Body of pancreas (tissue), 4 donors: ENCODE data around the gene ZNF318. TPM values are rescaled to one million over a fixed set of nuclear protein-coding genes. Genes with fewer than 3 reads are reported as not detected.

Experiments used
- ATAC-seq: fragments of 150-250 bp; one replicate; pipeline ENCODE4 v1.9.1; 2016
- DNase-seq, 4 donors: peaks; one replicate each; pipeline ENCODE4 v3.0.0-alpha.2; 2019
- H3K27ac ChIP-seq, 4 donors: fragments of 200-600 bp; sonication (generic); 1 replicate in 3 of 4; 2 replicates in 1 of 4; pipeline versions ENCODE4 v1.5.1 to v1.6.1; 2016 to 2019; ENCODE audit warnings: mild to moderate bottlenecking in 1 of 4, mixed read lengths in 1 of 4, moderate library complexity in 1 of 4
- H3K27me3 ChIP-seq, 2 donors: fragments of 200-600 bp; sonication (generic); one replicate each; pipeline ENCODE4 v1.6.0; 2016; ENCODE audit warnings: mild to moderate bottlenecking in 1 of 2
- H3K36me3 ChIP-seq, 2 donors: fragments of 200-600 bp; sonication (generic); replicated peaks in 1 of 2; 2 replicates each; pipeline ENCODE4 v1.5.1; 2016; ENCODE audit warnings: low read depth in 2 of 2; ENCODE audit not compliant: insufficient read depth in 1 of 2
- H3K4me1 ChIP-seq: fragments of 200-600 bp; sonication (generic); one replicate; pipeline ENCODE4 v1.6.0; 2016
- H3K4me3 ChIP-seq, 2 donors: fragments of 200-600 bp; sonication (generic); 1 replicate in 1 of 2; 2 replicates in 1 of 2; pipeline ENCODE4 v1.5.1; 2016 to 2019
- H3K9me3 ChIP-seq, 3 donors: fragments of 200-600 bp; sonication (generic); 1 replicate in 2 of 3; 2 replicates in 1 of 3; pipeline ENCODE4 v1.5.1; 2016
- POLR2A ChIP-seq, 3 donors: fragments of 450-650 bp; IDR thresholded peaks; one replicate each; pipeline ENCODE4 v1.6.1; 2016; ENCODE audit warnings: antibody characterized with exemption in 3 of 3, mild to moderate bottlenecking in 2 of 3
- WGBS, 2 donors: methylation state at CpG; one replicate each; pipeline ENCODE4 v1.1.5; 2017; 5-methylcytosine and 5-hydroxymethylcytosine counted together
- intact Hi-C: fragments of 100-400 bp; cut with DNase I; formaldehyde crosslinking; loops from one replicate; pipeline ENCODE4 v1.15.1; 2023
- total RNA-seq, 2 donors: library from RNA; depleted of rRNA; stranded (reverse); fragments of >200 nt; gene quantifications; one replicate each; pipeline ENCODE4 v1.1.0, GENCODE V29; 2016
- TF ChIP-seq, protein P1 (sequence below), 7 experiments: fragments of 450-650 bp in 4 of 7; fragments of 200-600 bp in 3 of 7; sonication (generic) in 3 of 7; IDR thresholded peaks; one replicate each; pipeline ENCODE4 v1.5.1; 2016 to 2019; ENCODE audit warnings: antibody characterized with exemption in 7 of 7

Gene ZNF318
- total RNA-seq, 2 donors from 2014 or later: 14.0 to 14.5 TPM

DNA sequence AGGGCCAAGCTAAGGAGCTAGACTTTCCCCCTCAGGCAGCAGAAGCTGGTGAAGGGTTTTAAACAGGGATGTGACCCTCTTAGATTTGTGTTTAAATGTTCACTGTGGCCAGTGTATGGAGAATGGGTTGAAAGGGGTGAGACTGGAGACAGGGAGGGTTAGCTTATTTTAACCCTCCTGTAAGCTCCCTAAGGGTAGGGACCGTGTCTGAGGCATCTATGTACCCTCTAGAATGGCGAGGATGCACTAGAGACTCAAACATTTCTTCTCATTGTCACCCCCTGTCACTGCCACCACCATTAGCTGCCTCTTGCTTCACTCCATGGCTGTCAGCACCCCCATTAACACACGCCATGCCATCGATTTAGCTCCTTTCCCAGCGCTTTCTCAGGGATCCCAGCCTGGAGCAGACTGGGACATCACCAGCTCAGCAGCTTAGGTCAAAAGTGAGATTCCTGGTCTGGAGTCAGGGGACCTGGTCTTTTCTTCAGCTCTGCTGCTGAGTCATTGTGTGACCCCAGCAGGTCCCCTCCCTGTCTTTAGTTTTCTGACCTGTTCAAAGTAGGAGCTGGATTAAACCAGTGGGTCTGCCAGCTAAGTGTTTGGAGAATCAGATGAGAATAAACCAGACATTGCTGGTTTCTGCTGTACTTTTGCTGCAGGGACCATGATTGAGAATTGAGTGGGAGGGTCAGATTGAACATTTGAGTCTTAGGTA is 72.5 kb downstream of the ZNF318 start:
- no peak for DNase-seq
- intact Hi-C loops: no loop called here
- peaks cover 4% of the 10 kb centered on the region for H3K4me1 ChIP-seq
- H3K4me3 ChIP-seq: no peak overlapping the region
- H3K36me3 ChIP-seq: no peaks in the 10 kb centered on the region
- no peaks in the 10 kb centered on the region for H3K9me3 ChIP-seq
- no peak overlapping the region for H3K27ac ChIP-seq
- ATAC-seq: no peak
- TF ChIP-seq, protein P1, sequence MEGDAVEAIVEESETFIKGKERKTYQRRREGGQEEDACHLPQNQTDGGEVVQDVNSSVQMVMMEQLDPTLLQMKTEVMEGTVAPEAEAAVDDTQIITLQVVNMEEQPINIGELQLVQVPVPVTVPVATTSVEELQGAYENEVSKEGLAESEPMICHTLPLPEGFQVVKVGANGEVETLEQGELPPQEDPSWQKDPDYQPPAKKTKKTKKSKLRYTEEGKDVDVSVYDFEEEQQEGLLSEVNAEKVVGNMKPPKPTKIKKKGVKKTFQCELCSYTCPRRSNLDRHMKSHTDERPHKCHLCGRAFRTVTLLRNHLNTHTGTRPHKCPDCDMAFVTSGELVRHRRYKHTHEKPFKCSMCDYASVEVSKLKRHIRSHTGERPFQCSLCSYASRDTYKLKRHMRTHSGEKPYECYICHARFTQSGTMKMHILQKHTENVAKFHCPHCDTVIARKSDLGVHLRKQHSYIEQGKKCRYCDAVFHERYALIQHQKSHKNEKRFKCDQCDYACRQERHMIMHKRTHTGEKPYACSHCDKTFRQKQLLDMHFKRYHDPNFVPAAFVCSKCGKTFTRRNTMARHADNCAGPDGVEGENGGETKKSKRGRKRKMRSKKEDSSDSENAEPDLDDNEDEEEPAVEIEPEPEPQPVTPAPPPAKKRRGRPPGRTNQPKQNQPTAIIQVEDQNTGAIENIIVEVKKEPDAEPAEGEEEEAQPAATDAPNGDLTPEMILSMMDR (IDR thresholded peaks at IDR 0.05): no peak
- no peak for TF ChIP-seq POLR2A (IDR thresholded peaks at IDR 0.05)
- H3K27me3 ChIP-seq: no peaks in the 10 kb centered on the region
- 86 to 89% methylated on average over 5 of the region's 5 CpGs for WGBS, 2 donors

DNA sequence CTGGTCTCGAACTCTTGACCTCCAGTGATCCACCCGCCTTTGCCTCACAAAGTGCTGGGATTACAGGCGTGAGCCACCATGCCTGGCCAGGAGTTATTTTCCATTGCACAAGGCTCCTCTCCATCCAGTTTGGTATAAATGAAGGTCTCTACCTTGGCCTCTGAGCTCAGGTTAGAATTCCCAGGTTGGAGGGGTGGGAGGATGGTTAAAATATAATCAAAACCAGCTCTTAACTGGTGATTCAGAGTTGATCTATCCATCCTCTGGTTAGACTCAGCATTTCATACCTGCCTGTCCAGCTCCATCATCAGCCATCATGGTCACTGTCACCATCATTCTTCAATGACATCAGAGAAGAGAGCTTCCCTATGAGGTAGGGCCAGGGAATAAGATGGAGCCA is 74.0 kb downstream of the ZNF318 start:
- no peak for ATAC-seq
- intact Hi-C loops: no loop called here
- WGBS, 2 donors: 78 to 92% methylated on average over 3 of the region's 3 CpGs

DNA sequence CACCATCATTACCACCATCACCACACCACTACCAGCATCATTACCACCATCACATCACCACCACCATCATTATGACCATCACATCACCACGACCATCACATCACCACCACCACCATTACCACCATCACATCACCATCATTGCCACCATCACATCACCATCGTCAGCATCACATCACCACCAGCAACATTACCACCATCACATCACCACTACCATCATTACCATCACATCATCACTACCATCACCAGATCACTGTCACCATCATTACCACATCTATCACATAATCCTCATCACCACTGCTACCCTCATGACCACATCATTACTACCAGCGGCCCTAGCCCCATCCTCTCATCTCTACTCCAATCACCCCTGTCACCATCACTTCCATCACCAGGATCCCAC is 74.9 kb downstream of the ZNF318 start:
- peaks cover 4% of the 10 kb centered on the region for H3K4me1 ChIP-seq
- H3K36me3 ChIP-seq: no peaks in the 10 kb centered on the region
- TF ChIP-seq, protein P1 (IDR thresholded peaks at IDR 0.05): no peak
- TF ChIP-seq POLR2A (IDR thresholded peaks at IDR 0.05): no peak
- H3K4me3 ChIP-seq: no peak overlapping the region
- H3K9me3 ChIP-seq: no peaks in the 10 kb centered on the region
- WGBS, 2 donors: 68 to 69% methylated on average over 3 of the region's 3 CpGs
- no peak overlapping the region for H3K27ac ChIP-seq
- intact Hi-C loops: no loop called here
- H3K27me3 ChIP-seq: no peaks in the 10 kb centered on the region
- ATAC-seq (no peak), DNase-seq (no peak)

More for the DNA sequence above, 74.0 kb downstream of the ZNF318 start:
- Histone ChIP-seq H3K4me1 (peaks cover 4% of the 10 kb centered on the region), H3K4me3 (no peak overlapping the region), H3K36me3 (no peaks in the 10 kb centered on the region), H3K9me3 (no peaks in the 10 kb centered on the region), H3K27ac (no peak overlapping the region), H3K27me3 (no peaks in the 10 kb centered on the region)
- no peak for DNase-seq
- TF ChIP-seq, protein P1 (IDR thresholded peaks at IDR 0.05): no peak
- no peak for TF ChIP-seq POLR2A (IDR thresholded peaks at IDR 0.05)

DNA sequence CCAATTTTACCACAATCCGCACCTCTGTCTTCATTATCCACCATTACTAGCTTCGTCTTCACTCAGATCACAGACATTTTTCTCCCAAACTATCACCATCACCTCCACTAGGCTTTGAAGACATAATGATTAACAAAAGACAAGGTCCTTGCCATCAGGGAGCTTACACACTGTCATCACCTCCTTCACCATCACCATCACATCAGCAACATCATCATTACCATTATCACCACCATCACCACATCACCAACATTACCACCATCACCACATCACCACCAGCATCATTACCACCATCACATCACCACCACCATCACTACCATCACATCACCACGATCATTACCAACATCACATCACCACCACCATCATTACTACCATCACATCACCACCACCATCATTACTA is 75.7 kb downstream of the ZNF318 start:
- DNase-seq: no peak
- ATAC-seq: no peak

More for the DNA sequence above, 75.7 kb downstream of the ZNF318 start:
- Histone ChIP-seq H3K4me3 (no peak overlapping the region), H3K27me3 (no peaks in the 10 kb centered on the region), H3K9me3 (no peaks in the 10 kb centered on the region), H3K36me3 (no peaks in the 10 kb centered on the region), H3K27ac (no peak overlapping the region), H3K4me1 (peaks cover 4% of the 10 kb centered on the region)
- intact Hi-C loops: no loop called here
- 82 to 95% methylated on average over 3 of the region's 3 CpGs for WGBS, 2 donors
- TF ChIP-seq, protein P1 (IDR thresholded peaks at IDR 0.05): no peak
- no peak for TF ChIP-seq POLR2A (IDR thresholded peaks at IDR 0.05)
